Activated T-cell treated with anti-CD3 and anti-CD28 coated beads, Interleukin-2, amount 50 U/mL, for 4 hours (primary cell): ENCODE results near the gene ABHD16B. TPM values are rescaled to one million over a fixed set of nuclear protein-coding genes. Genes with fewer than 3 reads are reported as not detected.

Experiments
- ATAC-seq, 2 donors: fragments of 200-7000 bp; cut with Tn5 transposase; one replicate each; pipeline ENCODE4 v1.10.0; 2021
- DNase-seq: peaks from one replicate; pipeline ENCODE4 v3.0.0-alpha.2; 2020
- H3K27me3 Mint-ChIP-seq: one replicate; pipeline ENCODE4 v1.8.0; 2021; ENCODE audit warnings: low read depth, mixed read lengths
- H3K36me3 Mint-ChIP-seq: one replicate; pipeline ENCODE4 v1.8.0; 2022; ENCODE audit warnings: mixed read lengths; ENCODE audit not compliant: insufficient read depth
- H3K4me1 Mint-ChIP-seq: one replicate; pipeline ENCODE4 v1.8.0; 2021; ENCODE audit warnings: low read depth, mixed read lengths
- H3K4me3 Mint-ChIP-seq: one replicate; pipeline ENCODE4 v1.8.0; 2021; ENCODE audit warnings: mild to moderate bottlenecking, moderate library complexity, mixed read lengths
- H3K9me3 Mint-ChIP-seq: one replicate; pipeline ENCODE4 v1.8.0; 2021; ENCODE audit warnings: mixed read lengths
- total RNA-seq, 3 donors: library from RNA; stranded (reverse); gene quantifications; one replicate each; pipeline ENCODE4 v1.2.1, GENCODE V29; 2021

Gene ABHD16B
- total RNA-seq, 3 donors from 2014 or later, result not detected

DNA sequence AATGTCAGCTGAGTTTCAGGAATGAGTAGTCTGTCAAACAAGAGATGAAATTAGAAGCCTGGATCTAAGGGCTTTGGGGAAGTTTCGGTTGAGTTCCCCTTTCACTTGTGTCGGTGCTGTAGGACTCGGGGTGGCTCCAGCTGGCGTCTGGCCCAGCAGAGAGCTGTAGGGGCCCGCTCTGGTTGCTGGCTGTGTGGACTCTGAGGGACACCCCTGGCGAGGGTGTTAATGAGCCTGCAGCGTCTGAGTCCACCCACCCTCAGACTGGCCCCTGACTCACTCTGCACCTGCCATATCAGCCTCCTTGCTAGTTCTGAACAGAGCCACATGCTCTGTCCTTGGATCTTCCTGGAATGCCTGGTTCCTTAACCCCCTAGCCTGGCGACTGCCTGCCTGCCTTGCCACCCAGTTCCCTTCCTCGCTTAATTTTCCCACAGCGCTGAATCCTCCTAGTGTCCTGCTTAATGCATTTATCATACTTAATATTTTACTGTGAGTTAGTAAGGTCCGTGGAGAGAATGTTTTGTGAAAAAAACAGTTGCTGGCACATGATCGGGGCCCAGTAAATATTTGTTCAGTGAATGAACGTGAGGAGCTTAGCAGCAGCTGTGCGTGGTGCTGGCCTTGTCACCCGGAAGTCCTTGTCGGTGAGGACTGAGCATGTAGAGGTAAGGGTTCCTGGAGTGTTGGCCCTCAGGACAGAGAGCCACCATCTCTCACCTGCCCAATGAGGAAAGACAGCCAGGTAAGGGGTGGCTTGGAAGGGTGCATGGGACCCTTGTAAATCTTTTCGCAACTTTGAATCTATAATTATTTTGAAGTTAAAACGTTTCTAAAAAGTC is 35.2 kb downstream of the ABHD16B start:
- ATAC-seq, result peak; percentile 35 to 38
- peaks cover 52% of the 10 kb centered on the region for H3K4me1 Mint-ChIP-seq

DNA sequence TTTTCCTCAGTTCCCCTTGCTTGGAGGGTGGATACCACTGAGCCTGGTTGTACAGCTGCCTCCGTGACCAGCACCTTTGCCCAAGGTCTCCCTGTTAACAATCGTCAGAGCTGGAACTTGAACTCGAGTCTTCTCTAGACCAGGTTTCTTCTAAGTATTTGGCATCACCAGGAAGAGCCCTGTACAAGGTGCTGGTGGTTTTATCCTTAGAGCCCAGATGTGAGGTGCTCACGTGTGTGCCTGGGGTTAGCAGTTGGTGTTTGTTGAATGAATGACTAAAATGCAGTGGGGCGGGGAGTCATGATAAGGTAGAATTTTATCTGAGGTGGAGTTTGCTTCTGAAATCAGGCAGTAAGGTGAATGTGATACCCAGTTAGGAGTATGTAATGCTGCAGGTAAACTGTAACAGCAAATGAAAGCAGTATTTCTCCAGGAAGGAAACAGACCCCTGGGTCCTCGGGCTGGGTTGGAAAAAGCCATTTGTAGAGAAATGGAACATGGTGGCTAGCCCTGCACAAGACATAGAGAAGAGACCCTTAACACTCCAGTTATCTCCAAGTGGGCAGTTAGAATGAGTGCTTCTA is 36.8 kb downstream of the ABHD16B start:
- H3K4me1 Mint-ChIP-seq, result peaks cover 61% of the 10 kb centered on the region
- H3K36me3 Mint-ChIP-seq, result peaks cover 9% of the 10 kb centered on the region
- ATAC-seq (no peak), DNase-seq (no peak)
- H3K9me3 Mint-ChIP-seq, result no peaks in the 10 kb centered on the region
- no peaks in the 10 kb centered on the region for H3K27me3 Mint-ChIP-seq
- no peak overlapping the region for H3K4me3 Mint-ChIP-seq

More for the DNA sequence above, 35.2 kb downstream of the ABHD16B start:
- Mint-ChIP-seq H3K9me3 (no peaks in the 10 kb centered on the region), H3K27me3 (no peaks in the 10 kb centered on the region), H3K36me3 (peaks cover 8% of the 10 kb centered on the region), H3K4me3 (peak overlapping the region; percentile 95)
- DNase-seq, result no peak

DNA sequence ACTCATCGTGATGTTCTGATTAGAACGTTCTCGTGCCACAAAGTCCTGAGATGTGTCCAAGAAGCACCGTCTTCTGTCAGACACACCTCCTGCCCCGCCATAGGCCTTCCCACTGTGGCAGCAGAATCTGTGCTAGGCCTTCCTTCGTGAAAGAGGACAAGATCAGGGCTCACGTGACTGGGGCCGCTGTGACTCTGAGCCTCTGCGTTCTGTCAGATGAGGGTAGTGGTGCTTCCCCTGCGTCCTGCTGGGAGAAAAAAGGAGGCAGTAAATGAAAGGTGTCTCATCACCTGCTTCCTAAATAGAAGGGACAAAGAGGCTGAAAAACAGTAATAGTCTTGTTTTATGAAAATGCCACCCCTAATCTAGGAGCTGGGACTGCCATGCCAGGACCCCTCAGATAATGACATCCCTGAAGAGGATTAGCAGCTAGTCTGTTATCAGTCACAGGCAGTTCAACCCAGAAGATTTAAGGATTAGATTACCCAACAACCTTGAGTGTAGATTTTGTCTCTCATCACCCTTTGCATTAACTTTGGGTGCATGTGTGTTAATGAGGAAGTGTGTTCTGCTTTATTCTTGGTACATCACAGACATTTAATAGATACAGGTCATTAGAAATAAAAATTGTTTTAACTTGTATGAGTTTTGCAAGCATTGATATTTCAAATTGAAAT is 37.7 kb downstream of the ABHD16B start:
- peaks cover 10% of the 10 kb centered on the region for H3K36me3 Mint-ChIP-seq
- H3K9me3 Mint-ChIP-seq, result no peaks in the 10 kb centered on the region
- no peaks in the 10 kb centered on the region for H3K27me3 Mint-ChIP-seq
- no peak for ATAC-seq
- no peak for DNase-seq
- peaks cover 67% of the 10 kb centered on the region for H3K4me1 Mint-ChIP-seq
- H3K4me3 Mint-ChIP-seq, result no peak overlapping the region

DNA sequence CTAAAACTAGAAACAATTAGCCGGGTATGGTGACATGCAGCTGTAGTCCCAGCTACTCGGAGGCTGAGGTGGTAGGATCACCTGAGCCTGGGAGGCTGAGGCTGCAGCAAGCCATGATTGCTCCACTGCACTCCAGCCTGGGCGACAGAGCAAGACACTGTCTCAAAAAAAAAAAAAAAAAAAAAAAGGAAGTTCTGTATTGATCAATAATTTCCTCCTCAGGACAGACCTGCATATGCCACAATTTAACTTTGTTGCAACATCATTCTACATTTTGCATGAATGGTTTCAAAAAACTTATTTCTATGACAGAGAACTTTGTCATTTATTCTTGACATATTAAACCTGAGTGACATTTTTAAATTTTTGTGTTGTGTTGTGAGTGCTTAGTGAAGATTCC is 39.1 kb downstream of the ABHD16B start:
- H3K4me1 Mint-ChIP-seq, result peaks cover 71% of the 10 kb centered on the region
- no peak overlapping the region for H3K4me3 Mint-ChIP-seq
- H3K9me3 Mint-ChIP-seq, result no peaks in the 10 kb centered on the region
- H3K36me3 Mint-ChIP-seq, result peaks cover 10% of the 10 kb centered on the region
- H3K27me3 Mint-ChIP-seq, result no peaks in the 10 kb centered on the region
- DNase-seq (no peak), ATAC-seq (no peak)

DNA sequence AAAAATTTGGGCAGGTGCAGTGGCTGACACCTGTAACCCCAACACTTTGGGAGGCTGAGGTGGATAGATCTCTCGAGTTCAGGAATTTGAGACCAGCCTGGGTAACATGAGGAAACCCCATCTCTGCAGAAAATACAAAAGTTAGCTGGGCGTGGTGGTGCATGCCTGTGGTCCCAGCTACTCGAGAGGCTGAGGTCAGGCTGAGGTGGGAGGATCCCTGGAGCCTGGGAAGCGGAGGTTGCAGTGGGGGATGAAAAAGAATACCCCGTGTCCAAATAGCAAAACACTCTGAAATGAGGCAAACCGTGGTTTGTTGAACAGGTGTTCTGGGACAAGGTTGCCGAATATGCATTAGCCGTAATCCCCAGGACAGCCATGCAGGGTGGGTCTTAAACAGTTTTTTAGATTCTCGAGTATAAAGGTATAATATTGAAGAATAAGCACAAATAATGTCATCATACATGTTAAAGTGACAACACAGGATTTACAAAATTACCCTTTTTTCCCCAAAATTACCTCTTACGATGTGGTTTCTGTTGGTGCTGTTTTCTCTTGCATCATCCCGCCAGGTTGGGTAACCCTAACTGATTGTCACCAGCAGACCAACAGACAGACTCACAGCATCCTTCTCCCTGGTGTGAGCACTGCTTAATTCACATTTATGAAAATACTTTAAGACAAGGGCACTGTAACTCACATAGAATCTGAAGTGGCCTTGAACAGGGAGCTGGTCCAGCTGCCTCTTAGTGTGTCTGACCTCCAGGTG is 42.7 kb downstream of the ABHD16B start:
- Mint-ChIP-seq H3K4me3 (no peak overlapping the region), H3K4me1 (peaks cover 53% of the 10 kb centered on the region), H3K9me3 (no peaks in the 10 kb centered on the region), H3K27me3 (no peaks in the 10 kb centered on the region), H3K36me3 (peaks cover 6% of the 10 kb centered on the region)
- DNase-seq (no peak), ATAC-seq (no peak)

DNA sequence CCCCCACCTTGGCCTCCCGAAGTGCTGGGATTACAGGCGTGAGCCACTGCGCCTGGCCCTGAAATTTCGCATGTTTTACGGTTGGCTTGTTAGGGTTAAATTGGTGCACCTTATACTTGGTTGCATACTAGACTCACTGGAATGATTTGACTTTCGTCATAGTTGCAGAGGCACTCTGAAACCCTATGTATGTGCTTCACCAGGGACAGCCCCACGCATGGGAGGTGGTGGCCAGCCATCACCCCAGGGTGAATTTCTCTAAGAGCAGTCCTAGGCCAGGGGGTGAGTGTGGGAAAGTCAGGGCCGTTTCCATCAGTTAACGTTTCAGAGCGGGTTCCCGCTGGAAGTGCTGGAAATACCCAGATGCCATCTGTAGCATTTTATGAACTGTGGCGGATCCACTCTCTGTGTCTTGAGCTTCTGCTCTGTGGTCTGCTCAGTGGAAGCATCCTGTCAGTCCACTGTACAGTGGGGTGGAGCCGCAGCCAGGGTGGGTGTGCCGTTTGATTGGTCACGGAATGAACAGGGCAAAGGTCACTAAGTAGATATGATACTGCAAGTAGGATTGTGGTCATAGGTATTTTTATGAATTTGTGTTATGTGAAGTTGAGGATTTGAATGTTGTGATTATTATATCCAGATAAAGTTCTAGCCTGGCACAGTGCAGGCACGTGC is 46.8 kb downstream of the ABHD16B start:
- no peak for DNase-seq
- Mint-ChIP-seq H3K4me1 (peaks cover 50% of the 10 kb centered on the region), H3K36me3 (peaks cover 4% of the 10 kb centered on the region), H3K9me3 (no peaks in the 10 kb centered on the region), H3K4me3 (no peak overlapping the region), H3K27me3 (no peaks in the 10 kb centered on the region)
- ATAC-seq, result no peak

DNA sequence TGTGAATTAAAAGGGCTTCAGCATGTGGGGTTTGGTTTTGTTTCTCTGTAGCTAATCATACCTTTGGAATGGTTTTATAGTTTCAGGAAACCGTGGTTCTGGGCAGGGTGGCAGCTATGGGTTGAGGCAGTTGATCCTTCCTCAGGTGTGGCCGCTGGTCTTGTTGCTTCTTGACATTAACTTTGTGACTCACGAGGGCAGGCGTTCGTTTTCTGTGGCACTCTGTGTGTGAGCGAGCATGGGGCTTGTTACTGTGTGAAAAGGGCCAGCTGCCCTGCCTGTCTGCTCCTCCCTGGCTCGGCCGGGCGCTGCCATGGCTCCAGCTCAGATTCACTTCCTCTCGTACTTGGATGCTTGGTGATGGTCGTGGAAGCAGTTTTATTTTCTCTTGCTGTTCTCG is 49.9 kb downstream of the ABHD16B start:
- H3K9me3 Mint-ChIP-seq, result peaks cover 1% of the 10 kb centered on the region
- peaks cover 39% of the 10 kb centered on the region for H3K4me1 Mint-ChIP-seq
- ATAC-seq, result no peak
- H3K4me3 Mint-ChIP-seq, result no peak overlapping the region
- peaks cover 10% of the 10 kb centered on the region for H3K36me3 Mint-ChIP-seq
- DNase-seq, result no peak
- no peaks in the 10 kb centered on the region for H3K27me3 Mint-ChIP-seq

Other genes starting within 250 kb of the ABHD16B start
- 10 to 100 TPM; 14.6 to 16.1 (median 15.1) TPM for gene GMEB2, start 234.4 kb upstream of the ABHD16B start, total RNA-seq
- gene STMN3, start 208.1 kb upstream of the ABHD16B start, total RNA-seq, result 10 to 100 TPM; 11.4 to 16.2 (median 12.4) TPM
- 10 to 100 TPM; 50.6 to 67.7 (median 62.3) TPM for gene RTEL1, start 203.2 kb upstream of the ABHD16B start, total RNA-seq
- gene TNFRSF6B, start 164.8 kb upstream of the ABHD16B start, total RNA-seq, result under 1 TPM in 1 of 3 donors, not detected in 2; 0.47 TPM
- 10 to 100 TPM; 62.1 to 67.1 (median 63.5) TPM for gene ARFRP1, start 153.5 kb upstream of the ABHD16B start, total RNA-seq
- gene ZGPAT, start 153.5 kb upstream of the ABHD16B start, total RNA-seq, result 10 to 100 TPM; 38.1 to 43.9 (median 42.0) TPM
- 10 to 100 TPM in 1 of 3 donors, 1 to 10 TPM in 2; 7.1 to 10.4 (median 9.3) TPM for gene LIME1, start 124.8 kb upstream of the ABHD16B start, total RNA-seq
- gene SLC2A4RG, start 121.7 kb upstream of the ABHD16B start, total RNA-seq, result 10 to 100 TPM; 17.2 to 18.1 (median 17.3) TPM
- gene ZBTB46, start 30.2 kb upstream of the ABHD16B start, total RNA-seq, result 1 to 10 TPM in 2 of 3 donors, under 1 TPM in 1; 0.89 to 3.8 (median 2.2) TPM
- 10 to 100 TPM; 87.4 to 95.0 (median 89.3) TPM for gene TPD52L2, start 3.8 kb downstream of the ABHD16B start, total RNA-seq
- gene DNAJC5, start 33.6 kb downstream of the ABHD16B start, total RNA-seq, result 10 to 100 TPM; 37.2 to 38.5 (median 37.8) TPM
- 10 to 100 TPM; 48.8 to 59.4 (median 56.6) TPM for gene UCKL1, start 94.9 kb downstream of the ABHD16B start, total RNA-seq
- 10 to 100 TPM; 19.8 to 21.0 (median 20.2) TPM for gene ZNF512B, start 108.4 kb downstream of the ABHD16B start, total RNA-seq
- 10 to 100 TPM; 14.6 to 17.4 (median 16.8) TPM for gene SAMD10, start 118.1 kb downstream of the ABHD16B start, total RNA-seq
- 100 to 1,000 TPM in 1 of 3 donors, 10 to 100 TPM in 2; 95.9 to 101 (median 98.7) TPM for gene PRPF6, start 119.6 kb downstream of the ABHD16B start, total RNA-seq
- 1 to 10 TPM; 2.6 to 3.9 (median 3.2) TPM for gene C20orf204, start 174.7 kb downstream of the ABHD16B start, total RNA-seq
- gene SOX18, start 188.1 kb downstream of the ABHD16B start, total RNA-seq, result under 1 TPM; 0.13 to 0.24 (median 0.24) TPM
- gene TCEA2, start 201.7 kb downstream of the ABHD16B start, total RNA-seq, result 10 to 100 TPM; 10.5 to 17.3 (median 11.5) TPM
- 10 to 100 TPM; 41.7 to 49.0 (median 47.0) TPM for gene RGS19, start 218.0 kb downstream of the ABHD16B start, total RNA-seq
- under 1 TPM in 2 of 3 donors, not detected in 1; 0.05 to 0.11 TPM for gene OPRL1, start 218.6 kb downstream of the ABHD16B start, total RNA-seq
- gene LKAAEAR1, start 222.9 kb downstream of the ABHD16B start, total RNA-seq, result under 1 TPM; 0.30 to 0.47 (median 0.38) TPM
- gene NPBWR2, start 246.1 kb downstream of the ABHD16B start, total RNA-seq, result not detected